Islet of Langerhans (tissue), 1 donor: ENCODE measurements around the gene ARHGEF40.

Experiments used
- FAIRE-seq: peaks from one replicate; lab custom pipeline; 2011; peaks lifted over from hg19 to GRCh38; lab: Jason Lieb, UNC

Gene ARHGEF40

GRCh38 chr14:21070083-21070609 is at the start of gene ARHGEF40:
Gene ARHGEF40 (plus strand): TSS chr14:21070304. CDS start chr14:21070397, 93 bp downstream.
- no peak for FAIRE-seq

GRCh38 chr14:21020977-21021545 is 49.0 kb upstream of the ARHGEF40 start:
- FAIRE-seq, result no peak

DNA sequence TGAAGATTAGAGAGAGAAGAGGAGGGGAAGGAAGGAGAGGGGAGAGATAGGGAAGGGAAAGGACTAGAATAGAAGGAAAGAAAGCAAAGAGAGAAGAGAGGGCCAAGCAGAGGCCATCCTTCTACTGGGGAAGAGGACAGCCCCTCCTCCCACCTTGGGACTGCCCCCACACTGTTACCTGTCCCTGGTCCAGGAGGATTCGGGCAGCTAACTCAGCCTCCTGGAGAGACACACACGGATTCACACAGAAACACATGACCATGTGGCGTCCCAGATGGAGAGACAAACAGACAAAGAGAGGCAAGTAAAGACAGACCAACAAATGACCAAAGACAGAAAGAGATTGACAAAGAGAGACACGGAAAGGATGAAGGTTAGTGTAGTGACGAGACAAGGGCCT is 47.4 kb upstream of the ARHGEF40 start:
- no peak for FAIRE-seq

DNA sequence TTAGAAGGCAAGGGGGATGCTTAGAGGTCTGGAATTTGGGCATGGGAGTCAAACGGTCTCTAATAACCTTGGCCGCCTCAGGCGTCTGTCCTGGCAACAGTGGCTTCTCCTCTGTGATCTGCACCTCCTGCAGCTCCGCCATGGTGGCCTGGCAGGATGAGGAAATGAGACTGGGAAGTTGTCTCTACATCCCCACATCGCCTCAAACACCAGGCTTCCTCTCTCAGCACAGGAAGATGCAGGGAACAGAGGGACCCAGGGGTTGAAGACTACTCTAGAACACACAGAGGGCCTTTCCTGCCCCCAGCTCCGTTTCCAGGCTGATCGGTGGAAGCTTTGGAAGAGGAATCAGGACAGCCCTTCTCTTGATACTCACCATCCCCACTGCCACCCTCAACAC is 46.9 kb upstream of the ARHGEF40 start:
- FAIRE-seq, result no peak

- FAIRE-seq, result no peak
Observed at GRCh38 chr14:21023817-21024584, 46.1 kb upstream of the ARHGEF40 start.

GRCh38 chr14:21024585-21025370 is 45.3 kb upstream of the ARHGEF40 start, which contains the start of gene NDRG2:
Gene NDRG2 (minus strand): TSS chr14:21025061. CDS start chr14:21023315, 1,746 bp downstream.
- no peak for FAIRE-seq

- no peak for FAIRE-seq
Observed at GRCh38 chr14:21025371-21026273, 44.5 kb upstream of the ARHGEF40 start.

DNA sequence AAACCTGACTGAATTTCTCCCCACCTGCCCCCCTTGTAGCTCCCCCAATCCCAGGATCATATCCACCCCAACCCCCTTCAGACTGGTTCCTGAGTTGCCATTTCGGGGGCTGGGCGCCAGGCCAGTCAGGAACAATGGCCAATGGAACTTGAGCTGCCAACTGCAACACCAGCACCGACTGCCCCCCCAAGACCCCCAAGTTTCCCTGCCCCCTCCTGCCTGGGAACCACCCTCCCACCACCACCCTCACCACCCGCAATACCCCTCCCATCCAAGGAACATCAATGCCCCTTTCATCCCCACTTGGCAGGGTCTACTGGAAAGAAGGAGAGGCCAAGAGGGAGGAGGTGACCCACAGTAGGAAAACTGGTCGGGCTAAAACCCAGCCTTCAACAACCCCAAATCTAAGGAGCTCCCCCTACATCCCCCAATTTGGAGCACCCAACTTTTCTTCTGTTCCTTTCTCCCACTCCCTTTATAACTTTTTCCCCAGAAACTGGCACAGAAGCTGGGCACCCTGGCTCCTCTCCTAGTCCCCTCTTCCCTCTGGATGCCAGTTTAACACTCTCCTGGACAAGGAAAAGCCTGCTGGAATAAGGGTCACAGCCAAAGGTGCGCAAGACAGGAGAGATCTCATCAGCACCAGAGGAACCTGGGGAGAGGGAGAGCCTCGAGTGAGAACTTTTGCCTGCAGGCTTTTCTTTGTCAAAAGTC is 43.7 kb upstream of the ARHGEF40 start:
- FAIRE-seq, result no peak

GRCh38 chr14:21026988-21027315 is 43.2 kb upstream of the ARHGEF40 start:
- no peak for FAIRE-seq

GRCh38 chr14:21029917-21030316 is 40.2 kb upstream of the ARHGEF40 start, which contains the start of gene TPPP2:
Gene TPPP2 (plus strand): TSS chr14:21030217. CDS start chr14:21030582, 365 bp downstream.
- no peak for FAIRE-seq

DNA sequence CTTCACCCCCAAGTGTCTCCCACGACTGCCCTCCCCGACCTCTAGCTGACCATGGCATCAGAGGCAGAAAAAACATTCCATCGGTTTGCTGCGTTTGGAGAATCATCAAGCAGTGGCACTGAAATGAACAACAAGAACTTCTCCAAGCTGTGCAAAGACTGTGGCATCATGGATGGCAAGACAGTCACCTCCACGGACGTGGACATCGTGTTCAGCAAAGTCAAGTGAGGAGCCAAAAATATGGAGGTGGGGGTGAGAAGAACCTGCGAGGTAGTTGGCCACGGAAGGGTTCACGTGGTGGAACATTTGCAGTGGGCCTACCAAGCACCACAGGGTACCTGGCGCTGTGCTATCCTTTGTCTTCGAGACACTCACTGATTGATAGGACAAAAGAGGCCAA is 39.6 kb upstream of the ARHGEF40 start:
- no peak for FAIRE-seq

GRCh38 chr14:21032326-21033132 is 37.6 kb upstream of the ARHGEF40 start:
- FAIRE-seq, result no peak

DNA sequence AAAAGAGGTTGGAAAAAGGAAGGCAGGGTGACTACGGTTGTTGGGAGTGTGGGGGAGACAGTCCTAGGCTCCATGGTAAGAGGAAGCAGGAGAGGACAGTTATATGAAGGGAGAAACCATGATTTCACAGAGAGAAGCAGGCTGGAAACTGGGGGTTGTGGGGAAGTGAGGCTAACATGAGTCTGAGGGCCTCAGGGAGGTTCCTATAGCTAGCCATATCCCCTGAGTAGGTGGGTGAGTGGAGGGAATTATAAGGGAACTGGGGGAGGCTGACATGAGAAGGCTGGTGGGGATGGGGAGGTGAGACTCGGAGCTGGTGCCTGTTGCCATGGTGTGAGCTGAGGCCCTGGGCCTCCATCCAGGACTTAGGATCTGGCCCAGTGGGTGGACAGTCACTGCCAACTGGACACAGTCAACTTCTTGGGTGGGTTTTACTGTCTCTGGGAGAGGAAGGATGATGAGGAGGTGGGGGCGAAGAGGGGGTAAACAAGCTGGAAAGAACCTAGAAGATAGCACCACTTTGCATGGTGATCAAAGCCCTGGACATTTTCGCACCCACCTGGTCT is 36.9 kb upstream of the ARHGEF40 start:
- no peak for FAIRE-seq

GRCh38 chr14:21034707-21035106 is 35.4 kb upstream of the ARHGEF40 start, which contains the start of gene RNASE13:
Gene RNASE13 (minus strand): TSS chr14:21034807. CDS start chr14:21034288, 519 bp downstream.
- FAIRE-seq, result no peak

DNA sequence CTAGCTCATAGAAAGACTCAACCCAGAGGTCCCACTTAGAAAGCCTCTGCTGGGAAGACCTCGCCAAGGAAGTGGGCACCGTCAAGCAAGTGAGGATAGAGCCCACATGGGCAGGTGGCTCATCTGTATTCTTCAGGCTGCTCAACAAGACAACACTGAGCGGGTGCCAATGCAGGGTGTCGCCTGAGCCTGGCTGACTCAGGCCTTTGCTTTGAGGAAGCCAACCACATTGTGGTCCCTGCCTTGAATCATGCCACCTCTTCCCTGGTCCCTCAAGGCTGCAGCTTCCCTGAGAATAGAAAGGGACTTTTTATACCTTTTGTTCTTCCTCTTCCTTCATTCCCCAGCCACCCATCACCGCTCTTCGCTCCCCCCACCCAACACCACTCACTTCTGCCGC is 33.4 kb upstream of the ARHGEF40 start:
- FAIRE-seq, result no peak

- no peak for FAIRE-seq
Observed at GRCh38 chr14:21037156-21037555, 32.9 kb upstream of the ARHGEF40 start.

GRCh38 chr14:21038441-21039422 is 31.4 kb upstream of the ARHGEF40 start:
- FAIRE-seq, result no peak

GRCh38 chr14:21039585-21040369 is 30.3 kb upstream of the ARHGEF40 start:
- FAIRE-seq, result no peak
